Naive thymus-derived CD8-positive, alpha-beta T cell (primary cell): ENCODE data around the gene TDRD10. TPM values are rescaled to one million over a fixed set of nuclear protein-coding genes. Genes with fewer than 3 reads are reported as not detected.

Source experiments
- ATAC-seq, 2 donors: fragments of 150-1000 bp; cut with Tn5 transposase in 1 of 2; sonication (Bioruptor Pico), chemical (Tn5 transposase) in 1 of 2; 1 replicate in 1 of 2; 2 replicates in 1 of 2; pipeline ENCODE4 v1.10.0; 2021; ENCODE audit warnings: mild to moderate bottlenecking in 2 of 2, moderate library complexity in 2 of 2
- POLR2A ChIA-PET: fragments of 350-600 bp; sonication (Branson Sonifier 250); formaldehyde crosslinking; loops from one replicate; lab custom pipeline; 2021; ENCODE audit warnings: antibody characterized with exemption; lab: Charles Lee
- DNase-seq, 10 donors: peaks; one replicate each; pipeline versions ENCODE4 v3.0.0 to v3.0.0-alpha.2; 2020 to 2022
- H3K27ac Mint-ChIP-seq, 10 donors: one replicate each; pipeline ENCODE4 v1.8.0; 2020 to 2022; ENCODE audit warnings: mild to moderate bottlenecking in 10 of 10, mixed read lengths in 10 of 10, moderate library complexity in 4 of 10, inconsistent platforms in 1 of 10
- H3K27me3 Mint-ChIP-seq, 5 donors: one replicate each; pipeline ENCODE4 v1.8.0; 2021 to 2022; ENCODE audit warnings: mixed read lengths in 5 of 5
- H3K36me3 Mint-ChIP-seq, 3 donors: one replicate each; pipeline ENCODE4 v1.8.0; 2020 to 2022; ENCODE audit warnings: mixed read lengths in 3 of 3, mild to moderate bottlenecking in 2 of 3, inconsistent platforms in 1 of 3
- H3K4me1 Mint-ChIP-seq, 4 donors: one replicate each; pipeline ENCODE4 v1.8.0; 2021 to 2022; ENCODE audit warnings: mixed read lengths in 4 of 4
- H3K4me3 Mint-ChIP-seq, 10 donors: one replicate each; pipeline ENCODE4 v1.8.0; 2020 to 2022; ENCODE audit warnings: mild to moderate bottlenecking in 10 of 10, mixed read lengths in 10 of 10, moderate library complexity in 6 of 10, inconsistent platforms in 1 of 10
- H3K9me3 Mint-ChIP-seq, 9 donors: one replicate each; pipeline ENCODE4 v1.8.0; 2020 to 2022; ENCODE audit warnings: mixed read lengths in 9 of 9, mild to moderate bottlenecking in 3 of 9, inconsistent platforms in 1 of 9, moderate library complexity in 1 of 9
- polyA plus RNA-seq, 3 donors: library from polyadenylated mRNA; unstranded; fragments of 300-500 nt; fragmentation: Illumina TruSeq; gene quantifications; one replicate each; pipeline ENCODE4 v1.2.3, GENCODE V29; 2021
- total RNA-seq, 8 experiments: library from RNA in 2 of 8; stranded (reverse) in 2 of 8; gene quantifications; one replicate each; pipeline ENCODE4 v1.2.3 and lab custom pipeline; 2021 to 2026

Gene TDRD10
- total and polyA plus RNA-seq, 5 experiments from 2014 or later: not detected

DNA sequence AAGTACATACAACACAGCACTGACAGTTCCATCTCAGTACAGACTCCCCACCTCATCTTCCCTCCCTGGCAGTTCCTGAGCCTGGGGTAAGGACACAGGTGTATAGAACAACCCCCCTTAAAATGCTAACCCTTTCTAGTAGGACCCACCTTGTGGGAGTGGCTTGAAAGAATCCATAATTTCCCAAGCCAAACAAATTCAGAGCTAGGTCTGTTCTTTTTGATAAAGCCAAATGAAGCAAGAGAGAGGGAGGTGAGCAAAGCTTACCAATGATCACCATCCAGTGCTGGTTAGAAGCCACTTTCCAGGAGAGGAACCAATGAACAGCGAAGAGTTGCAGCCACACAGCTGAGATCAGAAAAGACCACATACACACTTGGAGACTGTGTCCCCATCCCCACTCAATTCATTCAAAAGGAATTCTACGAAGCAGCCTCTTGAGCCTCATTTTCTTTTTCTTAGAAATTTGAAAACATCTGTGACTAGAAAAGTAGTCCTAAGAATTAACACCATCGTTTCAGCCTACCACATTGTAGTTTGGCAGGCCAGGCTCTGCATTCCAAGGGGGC, 47.3 kb downstream of the TDRD10 start:
- peaks cover 12 to 25% (median 22%) of the 10 kb centered on the region in 4 donors for H3K4me1 Mint-ChIP-seq
- no peak for DNase-seq
- peaks cover 6 to 55% (median 9%) of the 10 kb centered on the region in 3 donors for H3K36me3 Mint-ChIP-seq
- H3K27ac Mint-ChIP-seq: peak overlapping the region in 7 of 10 donors; percentile 10 to 75 (median 40)
- ATAC-seq: no peak
- H3K27me3 Mint-ChIP-seq: peaks cover 0 to 3% (median 0%) of the 10 kb centered on the region in 5 donors
- POLR2A ChIA-PET: interaction anchor here (0.6 kb wide), 1 partner anchor 265 kb away, joined by 3 read pairs; no protein-coding TSS in a partner anchor
- no peak overlapping the region for H3K4me3 Mint-ChIP-seq
- H3K9me3 Mint-ChIP-seq: no peaks in the 10 kb centered on the region

DNA sequence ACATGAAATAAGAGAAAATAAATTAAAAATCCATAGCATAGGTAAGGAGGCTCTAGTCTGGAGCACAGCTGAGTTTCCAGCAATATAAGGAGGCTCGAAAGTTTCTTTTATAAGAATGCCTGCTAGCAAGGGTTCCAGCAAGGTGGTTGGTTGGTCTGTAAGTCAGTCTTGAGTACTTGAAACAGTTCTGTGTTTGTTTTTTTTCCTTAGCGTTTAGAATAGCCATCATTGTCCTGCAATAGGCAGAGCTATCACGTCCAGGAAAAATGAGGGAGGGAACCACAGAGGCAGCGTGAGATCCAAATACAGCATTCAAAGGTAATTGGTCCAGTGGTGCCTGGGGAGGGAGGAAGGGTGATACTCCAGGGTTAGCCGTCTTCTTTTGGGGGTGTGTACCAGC, 48.1 kb downstream of the TDRD10 start:
- H3K27ac Mint-ChIP-seq: peak overlapping the region in 3 of 10 donors; percentile 8 to 69 (median 54)
- peaks cover 6 to 63% (median 9%) of the 10 kb centered on the region in 3 donors for H3K36me3 Mint-ChIP-seq
- peaks cover 14 to 25% (median 23%) of the 10 kb centered on the region in 4 donors for H3K4me1 Mint-ChIP-seq
- DNase-seq (no peak), ATAC-seq (no peak)
- H3K9me3 Mint-ChIP-seq: no peaks in the 10 kb centered on the region
- POLR2A ChIA-PET: interaction anchor here (0.6 kb wide), 1 partner anchor 266 kb away, joined by 3 read pairs; no protein-coding TSS in a partner anchor
- H3K27me3 Mint-ChIP-seq: no peaks in the 10 kb centered on the region
- no peak overlapping the region for H3K4me3 Mint-ChIP-seq

DNA sequence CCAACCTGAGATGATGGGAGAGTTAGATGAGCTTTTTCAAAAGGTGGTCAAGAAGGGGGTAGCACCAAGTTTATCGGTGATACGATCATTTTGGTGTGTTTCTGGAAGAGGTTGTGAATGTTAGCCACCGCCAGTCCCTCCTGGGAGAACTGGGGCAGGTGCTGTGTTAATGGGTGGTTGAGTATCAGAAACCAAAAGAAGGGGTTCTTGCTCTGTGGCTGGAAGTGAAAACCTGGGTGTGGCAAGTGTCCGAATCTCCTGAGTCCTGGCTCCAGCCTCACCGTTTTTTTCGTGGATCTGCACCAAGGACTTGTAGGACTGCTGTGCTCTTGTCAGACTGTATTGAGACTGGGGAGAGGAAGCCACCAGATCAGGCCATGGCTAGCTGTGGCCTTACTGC, 48.6 kb downstream of the TDRD10 start:
- Mint-ChIP-seq H3K4me1 (peaks cover 18 to 29% (median 23%) of the 10 kb centered on the region in 4 donors), H3K27me3 (no peaks in the 10 kb centered on the region), H3K9me3 (no peaks in the 10 kb centered on the region), H3K27ac (peak overlapping the region in 2 of 10 donors; percentile 54 to 78), H3K36me3 (peaks cover 6 to 68% (median 9%) of the 10 kb centered on the region in 3 donors), H3K4me3 (no peak overlapping the region)
- ATAC-seq (no peak), DNase-seq (no peak)
- POLR2A ChIA-PET: no interaction called here

DNA sequence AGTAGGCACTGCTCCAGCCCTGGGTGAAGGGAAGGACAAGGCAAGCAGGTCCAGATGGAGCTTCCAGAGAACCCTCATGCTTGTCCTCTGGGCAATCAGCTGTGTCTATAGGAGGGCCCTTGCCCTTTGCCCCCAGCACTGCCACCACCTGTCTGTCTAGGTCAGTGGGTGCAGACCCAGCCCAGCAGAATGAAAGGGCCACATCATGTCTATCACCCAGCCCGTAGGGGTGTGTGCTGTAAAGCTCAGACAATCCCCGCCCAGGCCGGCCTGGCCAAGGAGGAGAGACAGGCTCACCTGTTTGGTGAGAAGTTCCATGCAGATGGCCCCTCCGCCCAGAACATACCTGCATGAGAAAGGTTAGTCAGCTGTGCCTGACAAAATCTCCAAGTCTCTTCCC, 49.5 kb downstream of the TDRD10 start:
- Mint-ChIP-seq H3K4me3 (no peak overlapping the region), H3K27me3 (no peaks in the 10 kb centered on the region), H3K9me3 (no peaks in the 10 kb centered on the region), H3K36me3 (peaks cover 6 to 77% (median 9%) of the 10 kb centered on the region in 3 donors), H3K4me1 (peaks cover 23 to 36% (median 28%) of the 10 kb centered on the region in 4 donors), H3K27ac (peak overlapping the region in 1 of 10 donors; percentile 11)
- POLR2A ChIA-PET: no interaction called here
- DNase-seq (no peak), ATAC-seq (no peak)

DNA sequence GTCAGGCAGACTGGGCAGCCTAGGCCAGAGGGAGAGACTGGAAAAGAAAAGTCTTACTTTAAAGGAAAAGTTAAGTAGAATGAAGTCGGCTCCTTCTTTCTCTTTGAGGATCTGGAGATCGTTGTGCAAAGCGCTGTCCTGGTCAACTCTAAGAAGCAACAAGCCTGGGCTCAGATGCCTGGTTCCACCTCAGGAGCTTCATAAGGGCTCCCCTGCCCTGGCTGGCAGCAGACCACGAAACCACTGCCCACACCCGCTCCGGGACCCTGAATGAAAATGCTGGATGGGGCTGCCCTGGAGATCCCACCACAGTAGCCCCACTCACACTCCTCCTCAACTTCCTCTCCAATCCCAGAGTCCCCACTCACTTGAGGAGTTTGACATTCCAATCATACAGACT, 50.0 kb downstream of the TDRD10 start:
- Mint-ChIP-seq H3K9me3 (no peaks in the 10 kb centered on the region), H3K36me3 (peaks cover 6 to 77% (median 9%) of the 10 kb centered on the region in 3 donors), H3K27ac (peak overlapping the region in 1 of 10 donors; percentile 33), H3K4me1 (peaks cover 23 to 40% (median 34%) of the 10 kb centered on the region in 4 donors), H3K27me3 (no peaks in the 10 kb centered on the region), H3K4me3 (no peak overlapping the region)
- ATAC-seq: no peak
- no peak for DNase-seq
- POLR2A ChIA-PET: interaction anchor here (0.5 kb wide), 1 partner anchor 930 kb away, joined by 4 read pairs; no protein-coding TSS in a partner anchor

DNA sequence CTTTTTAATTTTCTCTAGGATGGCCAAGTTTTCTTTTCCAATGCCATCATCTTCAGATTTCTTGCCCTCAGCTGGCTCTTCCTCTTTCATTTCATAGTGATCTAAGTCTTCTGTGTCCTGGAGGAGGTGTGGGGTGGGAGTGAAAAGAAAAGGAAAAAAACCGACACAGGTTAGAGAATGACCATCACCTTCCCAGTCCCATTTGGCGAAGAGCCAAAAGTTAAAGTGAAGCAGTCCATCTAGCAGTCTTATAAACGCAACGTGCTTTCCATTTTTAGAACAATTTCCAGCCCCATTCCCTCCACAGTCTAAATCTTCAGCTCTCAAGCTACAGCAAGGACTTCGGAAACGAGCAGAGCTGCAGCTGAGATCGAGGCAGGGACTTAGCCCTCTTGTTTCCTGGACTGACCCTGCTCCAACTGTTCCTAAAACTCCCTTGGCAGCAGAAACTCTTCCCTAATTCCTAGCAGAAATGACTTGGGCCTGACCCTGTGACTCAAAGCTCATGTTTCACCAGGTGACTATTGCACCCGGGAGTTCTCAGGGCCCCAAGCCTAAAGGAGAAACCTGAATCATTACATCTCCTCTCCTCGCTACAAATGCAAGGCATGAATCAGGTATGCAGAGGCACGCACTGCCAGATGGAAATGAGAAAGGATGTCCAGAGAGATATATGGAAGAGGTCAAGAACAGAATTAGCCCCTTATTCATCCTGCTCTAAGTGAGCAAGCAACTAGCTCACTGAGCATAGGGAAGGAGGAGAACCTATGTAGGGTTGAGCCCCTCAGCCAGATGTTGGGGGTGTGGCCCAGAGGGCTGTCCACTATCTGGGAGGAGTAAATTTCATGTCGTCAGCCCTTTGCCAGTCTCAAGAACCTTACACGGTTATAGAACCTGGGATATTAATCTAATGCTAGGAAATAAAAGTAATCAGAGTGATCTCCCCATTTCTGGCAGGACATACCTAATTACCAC, 51.3 kb downstream of the TDRD10 start:
- ATAC-seq: no peak
- DNase-seq: no peak
- Mint-ChIP-seq H3K9me3 (no peaks in the 10 kb centered on the region), H3K36me3 (peaks cover 6 to 77% (median 9%) of the 10 kb centered on the region in 3 donors), H3K27ac (peak overlapping the region in 2 of 10 donors; percentile 27 to 37), H3K4me3 (peak overlapping the region in 1 of 10 donors; percentile 38), H3K27me3 (no peaks in the 10 kb centered on the region), H3K4me1 (peaks cover 27 to 49% (median 43%) of the 10 kb centered on the region in 4 donors)
- POLR2A ChIA-PET: no interaction called here

DNA sequence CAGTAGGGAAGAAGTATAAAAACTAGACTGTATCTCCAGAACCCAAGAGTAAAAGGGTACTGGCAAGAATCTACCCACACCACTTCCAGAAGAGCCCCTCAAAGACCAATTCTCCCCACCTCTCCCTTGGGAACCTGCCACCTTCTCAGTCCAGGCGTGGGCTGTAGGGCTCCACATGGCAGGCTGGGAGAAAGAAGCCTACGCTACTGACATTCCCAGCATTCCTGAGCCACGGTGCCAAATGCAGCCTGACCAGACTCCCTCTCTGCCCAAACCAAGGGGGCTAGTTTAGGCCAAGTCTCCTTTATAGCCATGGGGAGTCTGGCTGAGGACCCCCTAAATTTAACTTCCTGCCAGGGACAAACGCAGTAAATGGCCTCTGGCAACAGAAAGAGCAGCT, 54.4 kb downstream of the TDRD10 start:
- POLR2A ChIA-PET: interaction anchor here (0.7 to 1.0 kb wide), 2 partner anchors 228 to 638 kb away, joined by 3 read pairs; no protein-coding TSS in a partner anchor
- Mint-ChIP-seq H3K36me3 (peaks cover 0 to 50% (median 6%) of the 10 kb centered on the region in 3 donors), H3K4me3 (peak overlapping the region in 9 of 10 donors; percentile 59 to 97 (median 92))

DNA sequence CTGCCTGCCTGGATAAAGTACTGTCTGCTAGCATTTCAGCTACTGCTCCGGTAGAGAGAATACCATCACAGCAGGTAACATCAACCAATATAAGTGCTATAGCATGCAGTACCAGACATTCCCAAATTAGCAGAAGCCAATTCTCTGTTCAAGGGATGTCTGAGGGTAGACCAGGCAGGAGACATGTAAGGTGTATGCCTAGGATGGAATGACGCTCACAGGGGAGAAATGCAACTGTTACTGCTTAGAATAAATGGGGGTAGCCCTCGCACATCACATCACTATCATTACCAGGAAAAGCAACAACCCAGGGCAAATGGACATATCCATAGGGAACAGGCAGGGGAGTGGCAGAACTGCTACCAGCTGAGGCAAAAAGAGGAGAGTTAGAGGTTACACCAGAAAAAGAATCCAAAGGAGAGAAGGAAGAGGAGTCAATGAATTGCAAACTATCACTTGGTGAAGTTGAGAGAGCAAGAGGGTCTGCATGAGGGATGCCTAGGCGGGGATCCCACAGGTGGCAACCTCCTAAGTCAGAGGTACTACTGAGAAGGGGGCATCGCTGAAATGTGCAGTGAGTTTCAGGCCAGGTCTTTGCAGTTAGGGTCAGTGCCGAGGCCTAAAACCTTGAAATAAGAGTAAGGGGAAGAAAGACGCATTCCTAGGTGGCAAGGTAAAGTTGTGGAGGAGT, 55.4 kb downstream of the TDRD10 start:
- H3K4me1 Mint-ChIP-seq: peaks cover 20 to 41% (median 35%) of the 10 kb centered on the region in 4 donors
- H3K9me3 Mint-ChIP-seq: no peaks in the 10 kb centered on the region
- no peaks in the 10 kb centered on the region for H3K27me3 Mint-ChIP-seq
- DNase-seq (peak in 2 of 10 donors; percentile 5 to 12), ATAC-seq (no peak)
- H3K27ac Mint-ChIP-seq: peak overlapping the region; percentile 86 to 97 (median 94)
- H3K4me3 Mint-ChIP-seq: peak overlapping the region; percentile 87 to 97 (median 92)
- POLR2A ChIA-PET: interaction anchor here (1.0 to 1.8 kb wide), 3 partner anchors 12 to 227 kb away, joined by 3 to 7 read pairs (median 4); partner anchors contain the start of gene ADAR
- peaks cover 0 to 40% (median 6%) of the 10 kb centered on the region in 3 donors for H3K36me3 Mint-ChIP-seq

More for the DNA sequence above, 54.4 kb downstream of the TDRD10 start:
- Mint-ChIP-seq H3K4me1 (peaks cover 20 to 41% (median 35%) of the 10 kb centered on the region in 4 donors), H3K27me3 (no peaks in the 10 kb centered on the region), H3K9me3 (no peaks in the 10 kb centered on the region), H3K27ac (peak overlapping the region in 9 of 10 donors; percentile 21 to 96 (median 82))
- ATAC-seq (no peak), DNase-seq (no peak)

DNA sequence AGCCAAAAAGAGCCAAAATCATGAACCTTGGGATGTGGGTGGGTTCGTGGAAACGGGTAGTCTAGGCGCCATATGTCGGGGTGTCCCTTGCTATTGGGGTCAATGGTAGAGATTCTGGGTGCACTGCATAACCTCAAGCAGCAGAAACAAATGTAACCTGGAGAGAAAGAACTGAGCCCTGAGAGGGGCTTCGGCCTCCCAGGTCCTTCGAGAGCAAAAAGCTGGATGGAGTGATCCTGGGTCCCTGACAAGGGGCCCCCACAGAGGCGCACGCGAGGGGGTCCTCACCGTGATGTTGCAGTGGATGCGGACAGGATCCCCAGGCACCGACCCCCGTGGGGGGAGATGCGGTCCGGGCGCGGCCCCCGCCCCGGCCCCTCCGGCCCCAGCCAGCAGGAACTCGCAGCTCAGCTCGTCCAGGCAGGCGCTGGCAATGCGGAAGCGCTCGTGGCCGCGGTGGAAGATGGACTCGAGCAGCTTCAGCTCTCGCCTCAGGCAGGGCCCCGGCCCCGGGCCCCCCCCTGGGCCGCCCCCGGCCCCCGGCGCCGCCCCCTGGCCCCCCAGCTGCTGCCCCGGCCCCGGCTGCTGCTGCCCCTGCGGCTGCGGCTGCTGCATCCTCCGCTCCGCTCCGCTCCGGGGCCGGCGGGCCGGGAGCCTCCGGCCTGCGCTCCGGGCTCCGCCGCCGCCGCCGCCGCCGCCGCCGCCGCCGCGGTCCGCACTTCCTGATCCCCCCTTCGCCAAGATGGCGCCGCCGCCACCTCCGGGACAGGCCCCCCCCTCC, 56.1 kb downstream of the TDRD10 start, which contains the start of gene UBE2Q1:
TSS of gene UBE2Q1 (minus strand) at position 724 of the 781 bp plus-strand sequence. CDS start at position 615, 109 bp downstream.
- DNase-seq (peak in 8 of 10 donors; percentile 12 to 37 (median 32)), ATAC-seq (peak in 1 of 2 donors; percentile 62)
- Mint-ChIP-seq H3K9me3 (no peaks in the 10 kb centered on the region), H3K27ac (peak within 1 kb of the TSS; percentile 86 to 97 (median 94)), H3K36me3 (peaks cover 0 to 33% (median 6%) of the 10 kb centered on the region in 3 donors), H3K4me1 (peaks cover 20 to 41% (median 35%) of the 10 kb centered on the region in 4 donors), H3K4me3 (peak within 1 kb of the TSS; percentile 87 to 97 (median 95)), H3K27me3 (no peaks in the 10 kb centered on the region)
- POLR2A ChIA-PET: interaction anchor here (0.6 to 1.8 kb wide), 3 partner anchors 11 to 540 kb away, joined by 3 to 7 read pairs (median 4); partner anchors contain the start of gene ADAR

DNA sequence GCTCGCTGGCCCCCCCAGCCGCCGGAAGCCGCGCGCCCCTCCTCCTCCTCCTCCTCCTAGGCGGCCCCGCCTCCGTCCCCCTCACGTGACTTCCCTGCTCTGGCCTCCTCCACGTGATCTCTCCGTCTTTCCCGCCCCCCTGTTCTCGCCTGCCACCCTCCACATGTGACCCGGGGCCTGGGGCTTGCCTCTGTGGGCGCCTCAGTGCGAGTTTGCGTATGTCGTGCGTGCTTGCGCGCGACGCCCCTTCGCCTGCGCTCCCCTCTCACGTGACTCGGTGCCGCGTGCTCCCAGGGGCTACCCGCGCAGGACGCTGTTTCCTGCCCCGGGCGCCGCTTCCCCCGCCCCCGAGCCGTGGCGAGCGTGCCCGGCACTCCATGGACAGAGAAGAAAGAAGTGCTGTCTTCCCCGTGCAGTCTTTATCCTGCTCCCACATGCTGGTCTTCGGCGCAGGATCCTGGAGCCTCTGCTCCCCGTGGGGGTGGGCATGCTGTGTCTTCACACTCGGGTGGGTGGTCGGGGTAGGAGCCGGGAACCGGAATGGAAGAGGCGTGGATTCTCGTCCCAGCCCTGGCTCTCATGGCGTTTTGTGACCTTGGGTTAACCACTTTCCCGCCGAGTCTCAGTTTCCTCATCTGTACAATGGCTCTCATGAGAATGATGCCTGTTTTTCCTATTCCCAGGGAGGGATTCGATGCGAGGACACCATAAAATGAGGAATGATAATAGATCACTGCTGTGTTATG, 56.9 kb downstream of the TDRD10 start:
- peak overlapping the region; percentile 86 to 97 (median 93) for H3K27ac Mint-ChIP-seq
- no peaks in the 10 kb centered on the region for H3K9me3 Mint-ChIP-seq
- ATAC-seq (peak; percentile 92 to 93), DNase-seq (peak; percentile 95 to 100 (median 100))
- peaks cover 20 to 37% (median 33%) of the 10 kb centered on the region in 4 donors for H3K4me1 Mint-ChIP-seq
- peak overlapping the region; percentile 84 to 97 (median 92) for H3K4me3 Mint-ChIP-seq
- peaks cover 0 to 25% (median 2%) of the 10 kb centered on the region in 3 donors for H3K36me3 Mint-ChIP-seq
- no peaks in the 10 kb centered on the region for H3K27me3 Mint-ChIP-seq
- POLR2A ChIA-PET: interaction anchor here (0.6 to 1.8 kb wide), 7 partner anchors 10 to 539 kb away, joined by 3 to 7 read pairs (median 4); partner anchors contain the start of gene ADAR
